ENCODE results near the gene TANC1. TPM values are rescaled to one million over a fixed set of nuclear protein-coding genes. Genes with fewer than 3 reads are reported as not detected.

Gene TANC1
- total and polyA plus RNA-seq, 2 experiments from 2014 or later, result 22.1 to 34.8 TPM

- no peaks in the 10 kb centered on the region for H3K9me3 ChIP-seq (ENCODE audit: low read depth)
- DNase-seq (ENCODE audit: low read depth in 1 of 2, low spot score in 1 of 2), result no peak
- no peak overlapping the region for H3K4me3 ChIP-seq
- peaks cover 45% of the 10 kb centered on the region for H3K36me3 ChIP-seq
- H3K4me1 ChIP-seq (ENCODE audit: low read depth), result peaks cover 21% of the 10 kb centered on the region
- peak overlapping the region; percentile 62 for H3K27ac ChIP-seq
- H3K27me3 ChIP-seq, result no peaks in the 10 kb centered on the region
- TF ChIP-seq, protein P1, sequence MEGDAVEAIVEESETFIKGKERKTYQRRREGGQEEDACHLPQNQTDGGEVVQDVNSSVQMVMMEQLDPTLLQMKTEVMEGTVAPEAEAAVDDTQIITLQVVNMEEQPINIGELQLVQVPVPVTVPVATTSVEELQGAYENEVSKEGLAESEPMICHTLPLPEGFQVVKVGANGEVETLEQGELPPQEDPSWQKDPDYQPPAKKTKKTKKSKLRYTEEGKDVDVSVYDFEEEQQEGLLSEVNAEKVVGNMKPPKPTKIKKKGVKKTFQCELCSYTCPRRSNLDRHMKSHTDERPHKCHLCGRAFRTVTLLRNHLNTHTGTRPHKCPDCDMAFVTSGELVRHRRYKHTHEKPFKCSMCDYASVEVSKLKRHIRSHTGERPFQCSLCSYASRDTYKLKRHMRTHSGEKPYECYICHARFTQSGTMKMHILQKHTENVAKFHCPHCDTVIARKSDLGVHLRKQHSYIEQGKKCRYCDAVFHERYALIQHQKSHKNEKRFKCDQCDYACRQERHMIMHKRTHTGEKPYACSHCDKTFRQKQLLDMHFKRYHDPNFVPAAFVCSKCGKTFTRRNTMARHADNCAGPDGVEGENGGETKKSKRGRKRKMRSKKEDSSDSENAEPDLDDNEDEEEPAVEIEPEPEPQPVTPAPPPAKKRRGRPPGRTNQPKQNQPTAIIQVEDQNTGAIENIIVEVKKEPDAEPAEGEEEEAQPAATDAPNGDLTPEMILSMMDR (IDR thresholded peaks at IDR 0.05; ENCODE audit: low read depth, low read length), result no peak
Measured at GRCh38 chr2:159174759-159175158, 206.3 kb downstream of the TANC1 start.

DNA sequence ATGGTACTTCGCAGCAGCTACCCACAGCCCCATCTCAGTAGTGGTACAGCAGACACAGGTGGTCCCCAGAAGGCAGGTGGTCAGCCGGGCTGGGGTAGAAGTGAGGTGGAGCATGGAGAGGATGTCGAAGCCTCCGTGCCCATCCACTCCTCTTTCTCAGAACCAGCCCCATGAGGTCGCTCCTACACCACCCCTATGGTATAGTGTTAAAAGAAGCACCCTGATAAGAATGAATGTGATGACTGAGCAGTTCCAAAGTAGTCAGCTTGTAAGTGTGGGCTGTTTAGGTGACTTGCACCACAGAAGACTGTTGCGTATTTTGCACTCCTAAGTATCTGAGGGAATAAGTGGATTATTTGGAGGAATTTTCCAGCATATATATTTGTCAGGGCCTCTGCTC lies 206.7 kb downstream of the TANC1 start:
- peak overlapping the region; percentile 62 for H3K27ac ChIP-seq
- H3K4me3 ChIP-seq, result no peak overlapping the region
- peaks cover 21% of the 10 kb centered on the region for H3K4me1 ChIP-seq (ENCODE audit: low read depth)
- H3K36me3 ChIP-seq, result peaks cover 41% of the 10 kb centered on the region
- peak in 1 of 2 donors; percentile 46 for DNase-seq (ENCODE audit: low read depth in 1 of 2, low spot score in 1 of 2)
- H3K9me3 ChIP-seq (ENCODE audit: low read depth), result no peaks in the 10 kb centered on the region
- no peaks in the 10 kb centered on the region for H3K27me3 ChIP-seq
- TF ChIP-seq, protein P1 (IDR thresholded peaks at IDR 0.05; ENCODE audit: low read depth, low read length), result no peak

- peaks cover 40% of the 10 kb centered on the region for H3K36me3 ChIP-seq
- DNase-seq (ENCODE audit: low read depth in 1 of 2, low spot score in 1 of 2), result no peak
- TF ChIP-seq, protein P1 (IDR thresholded peaks at IDR 0.05; ENCODE audit: low read depth, low read length), result no peak
- no peaks in the 10 kb centered on the region for H3K27me3 ChIP-seq
- H3K27ac ChIP-seq, result peak overlapping the region; percentile 62
- no peak overlapping the region for H3K4me3 ChIP-seq
- peaks cover 21% of the 10 kb centered on the region for H3K4me1 ChIP-seq (ENCODE audit: low read depth)
- no peaks in the 10 kb centered on the region for H3K9me3 ChIP-seq (ENCODE audit: low read depth)
Measured at GRCh38 chr2:159175927-159176326, 207.5 kb downstream of the TANC1 start.

DNA sequence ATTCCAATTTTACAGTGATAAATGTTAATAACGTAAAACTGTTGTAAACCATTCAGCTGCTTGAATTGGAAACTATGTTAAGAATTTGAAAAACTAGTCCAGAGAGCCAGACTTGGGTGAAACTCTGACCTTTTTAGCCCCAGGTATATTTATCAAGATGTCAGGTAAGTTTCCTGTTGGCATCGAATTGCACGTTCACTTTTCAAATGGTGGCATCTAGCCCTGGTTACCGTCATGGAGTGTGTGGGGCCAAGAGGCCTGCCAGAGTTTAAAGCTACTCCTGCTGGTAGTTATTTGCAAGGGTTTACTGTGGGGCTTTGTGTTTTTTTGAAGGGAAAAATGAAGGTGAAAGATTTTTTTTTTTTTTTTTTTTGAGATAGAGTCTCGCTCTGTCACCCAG lies 208.1 kb downstream of the TANC1 start:
- Histone ChIP-seq H3K4me1 (ENCODE audit: low read depth) (peaks cover 21% of the 10 kb centered on the region), H3K4me3 (no peak overlapping the region), H3K27me3 (no peaks in the 10 kb centered on the region), H3K36me3 (peaks cover 35% of the 10 kb centered on the region), H3K27ac (no peak overlapping the region), H3K9me3 (ENCODE audit: low read depth) (no peaks in the 10 kb centered on the region)
- TF ChIP-seq, protein P1 (IDR thresholded peaks at IDR 0.05; ENCODE audit: low read depth, low read length), result no peak
- no peak for DNase-seq (ENCODE audit: low read depth in 1 of 2, low spot score in 1 of 2)

- Histone ChIP-seq H3K27me3 (no peaks in the 10 kb centered on the region), H3K4me1 (ENCODE audit: low read depth) (peaks cover 21% of the 10 kb centered on the region), H3K9me3 (ENCODE audit: low read depth) (no peaks in the 10 kb centered on the region), H3K4me3 (no peak overlapping the region), H3K36me3 (peaks cover 30% of the 10 kb centered on the region), H3K27ac (no peak overlapping the region)
- TF ChIP-seq, protein P1 (IDR thresholded peaks at IDR 0.05; ENCODE audit: low read depth, low read length), result no peak
- DNase-seq (ENCODE audit: low read depth in 1 of 2, low spot score in 1 of 2), result no peak
Measured at GRCh38 chr2:159177357-159177756, 208.9 kb downstream of the TANC1 start.

GRCh38 chr2:159177957-159178356 lies 209.5 kb downstream of the TANC1 start:
- Histone ChIP-seq H3K27ac (no peak overlapping the region), H3K9me3 (ENCODE audit: low read depth) (no peaks in the 10 kb centered on the region), H3K4me3 (no peak overlapping the region), H3K36me3 (peaks cover 25% of the 10 kb centered on the region), H3K27me3 (no peaks in the 10 kb centered on the region), H3K4me1 (ENCODE audit: low read depth) (peaks cover 21% of the 10 kb centered on the region)
- DNase-seq (ENCODE audit: low read depth in 1 of 2, low spot score in 1 of 2), result no peak
- TF ChIP-seq, protein P1 (IDR thresholded peaks at IDR 0.05; ENCODE audit: low read depth, low read length), result no peak
